SK-N-SH (cell line): ENCODE data around the gene TOX2. TPM values are rescaled to one million over a fixed set of nuclear protein-coding genes. Genes with fewer than 3 reads are reported as not detected.

Experiments
- CTCF ChIA-PET: fragments of 300-600, 350-600 bp; formaldehyde crosslinking; extraction: SDS; loops from one replicate; lab custom pipeline; 2021; lab: Yijun Ruan, JAX
- POLR2A ChIA-PET: fragments of 350-600 bp; sonication (Branson Sonifier 250); formaldehyde crosslinking; extraction: SDS; loops from one replicate; lab custom pipeline; 2020; ENCODE audit warnings: antibody characterized with exemption, inconsistent platforms; lab: Yijun Ruan, JAX
- DNase-seq: peaks from one replicate; pipeline ENCODE4 v3.0.0; 2012
- H2AFZ ChIP-seq: fragments of 200-600 bp; sonication (generic); 2 replicates; pipeline ENCODE4 v1.8.1; 2016; ENCODE audit warnings: antibody characterized with exemption, mild to moderate bottlenecking, low read depth
- H3F3A ChIP-seq: fragments of 200-600 bp; sonication (generic); replicated peaks from 2 replicates; pipeline ENCODE3; 2016; ENCODE audit warnings: antibody characterized with exemption, mild to moderate bottlenecking; ENCODE audit not compliant: insufficient read depth
- H3K27ac ChIP-seq, 2 experiments: fragments of 200-500 bp in 1 of 2; fragments of 200-600 bp in 1 of 2; sonication (Bioruptor generic) in 1 of 2; sonication (generic), shearing (Covaris generic) in 1 of 2; 2 replicates each; pipeline versions ENCODE4 v1.5.1 to v1.6.1; 2014 to 2016; ENCODE audit warnings: low read depth in 2 of 2, inconsistent platforms in 1 of 2, low read length in 1 of 2, mild to moderate bottlenecking in 1 of 2, mixed read lengths in 1 of 2
- H3K27me3 ChIP-seq: fragments of 200-600 bp; sonication (generic), shearing (Covaris generic); 2 replicates; pipeline ENCODE4 v1.6.1; 2016; ENCODE audit warnings: mixed run types; ENCODE audit not compliant: insufficient read depth
- H3K36me3 ChIP-seq, 2 experiments: fragments of 200-500 bp in 1 of 2; fragments of 200-600 bp in 1 of 2; sonication (Bioruptor generic) in 1 of 2; sonication (generic) in 1 of 2; replicated peaks in 1 of 2; 2 replicates each; pipeline versions ENCODE3 to v1.5.1; 2014 to 2016; ENCODE audit warnings: low read length in 1 of 2, mild to moderate bottlenecking in 1 of 2; ENCODE audit not compliant: insufficient read depth in 2 of 2, control insufficient read depth in 1 of 2
- H3K4me1 ChIP-seq, 2 experiments: fragments of 200-500 bp in 1 of 2; fragments of 200-600 bp in 1 of 2; sonication (Bioruptor generic) in 1 of 2; sonication (generic), shearing (Covaris generic) in 1 of 2; 2 replicates each; pipeline versions ENCODE4 v1.5.1 to v1.6.1; 2014 to 2016; ENCODE audit warnings: low read depth in 1 of 2, low read length in 1 of 2, mixed run types in 1 of 2; ENCODE audit not compliant: insufficient read depth in 2 of 2, control insufficient read depth in 1 of 2
- H3K4me2 ChIP-seq: fragments of 200-600 bp; sonication (generic), shearing (Covaris generic); 2 replicates; pipeline ENCODE4 v1.6.1; 2017; ENCODE audit warnings: mixed run types
- H3K4me3 ChIP-seq, 2 experiments: fragments of 200-500 bp in 1 of 2; fragments of 200-600 bp in 1 of 2; sonication (Bioruptor generic) in 1 of 2; sonication (generic), shearing (Covaris generic) in 1 of 2; 2 replicates each; pipeline versions ENCODE4 v1.5.1 to v1.8.1; 2014 to 2016; ENCODE audit warnings: low read depth in 2 of 2, inconsistent platforms in 1 of 2, low read length in 1 of 2, mild to moderate bottlenecking in 1 of 2, mixed read lengths in 1 of 2, moderate library complexity in 1 of 2
- H3K79me2 ChIP-seq: fragments of 200-600 bp; sonication (generic); 2 replicates; pipeline ENCODE4 v1.8.1; 2017; ENCODE audit warnings: mild to moderate bottlenecking; ENCODE audit not compliant: insufficient read depth
- H3K9ac ChIP-seq: fragments of 200-600 bp; sonication (generic); 2 replicates; pipeline ENCODE4 v1.6.1; 2017; ENCODE audit warnings: mixed run types
- H3K9me2 ChIP-seq: fragments of 200-600 bp; sonication (generic); 2 replicates; pipeline ENCODE4 v1.6.1; 2017; ENCODE audit warnings: mixed run types
- H3K9me3 ChIP-seq: fragments of 200-600 bp; sonication (generic); 2 replicates; pipeline ENCODE4 v1.6.1; 2017; ENCODE audit warnings: mixed run types, mild to moderate bottlenecking, moderate library complexity
- H4K20me1 ChIP-seq: fragments of 200-600 bp; sonication (generic); 2 replicates; pipeline ENCODE4 v1.6.1; 2017; ENCODE audit warnings: mild to moderate bottlenecking, mixed run types; ENCODE audit not compliant: insufficient read depth
- CHD2 ChIP-seq: fragments of 150-350 bp; IDR thresholded peaks from 2 replicates; pipeline ENCODE4 v1.6.1; 2018; ENCODE audit warnings: low read length; ENCODE audit not compliant: partially characterized antibody
- CTCF ChIP-seq: fragments of 200-600 bp; sonication (generic); IDR thresholded peaks from 2 replicates; pipeline ENCODE4 v1.6.1; 2017; ENCODE audit warnings: antibody characterized with exemption, mild to moderate bottlenecking, moderate library complexity
- ELF1 ChIP-seq: IDR thresholded peaks from 2 replicates; pipeline ENCODE4 v1.4.0; 2012
- EP300 ChIP-seq, 2 experiments: IDR thresholded peaks; 2 replicates each; pipeline versions ENCODE4 v1.4.0 to v1.6.1; 2012; ENCODE audit warnings: borderline replicate concordance in 1 of 2, low read depth in 1 of 2, low read length in 1 of 2
- EZH2phosphoT487 ChIP-seq: fragments of 200-600 bp; sonication (generic); IDR thresholded peaks from 2 replicates; pipeline ENCODE4 v1.6.1; 2017; ENCODE audit warnings: low read depth, mixed run types, mild to moderate bottlenecking, antibody characterized with exemption, moderate library complexity, borderline replicate concordance
- FOSL2 ChIP-seq: IDR thresholded peaks from 2 replicates; pipeline ENCODE4 v1.4.0; 2012; ENCODE audit warnings: low read depth, mild to moderate bottlenecking, moderate library complexity, borderline replicate concordance
- FOXM1 ChIP-seq: IDR thresholded peaks from 2 replicates; pipeline ENCODE4 v1.4.0; 2012; ENCODE audit warnings: low read depth, mild to moderate bottlenecking
- GATA2 ChIP-seq: sonication (generic); formaldehyde crosslinking; IDR thresholded peaks from 2 replicates; pipeline ENCODE4 v1.5.0; 2020; ENCODE audit warnings: mild to moderate bottlenecking, missing genetic modification reagents
- JUND ChIP-seq: IDR thresholded peaks from 2 replicates; pipeline ENCODE4 v1.4.0; 2012
- NRF1 ChIP-seq: IDR thresholded peaks from 2 replicates; pipeline ENCODE4 v1.6.1; 2012; ENCODE audit warnings: low read depth, mild to moderate bottlenecking, low read length
- POLR2AphosphoS5 ChIP-seq: IDR thresholded peaks from 2 replicates; pipeline ENCODE4 v1.6.1; 2012; ENCODE audit warnings: low read depth, low read length
- RAD21 ChIP-seq: IDR thresholded peaks from 2 replicates; pipeline ENCODE4 v1.6.1; 2012; ENCODE audit warnings: mild to moderate bottlenecking, low read length
- TCF12 ChIP-seq: IDR thresholded peaks from 2 replicates; pipeline ENCODE4 v1.4.0; 2012
- USF2 ChIP-seq: fragments of 150-350 bp; IDR thresholded peaks from 2 replicates; pipeline ENCODE4 v1.6.1; 2017; ENCODE audit warnings: antibody characterized with exemption, low read length, low read depth, borderline replicate concordance
- ZBTB33 ChIP-seq: IDR thresholded peaks from 2 replicates; pipeline ENCODE4 v1.4.0; 2012; ENCODE audit warnings: low read depth, borderline replicate concordance
- WGBS: methylation state at CpG from one replicate; pipeline ENCODE4 v1.1.6; 2017; ENCODE audit warnings: low lambda C conversion rate; 5-methylcytosine and 5-hydroxymethylcytosine counted together
- polyA plus RNA-seq, 3 experiments: library from polyadenylated mRNA; depleted of rRNA; stranded (reverse); fragments of >200 nt; gene quantifications; 2 replicates each; pipeline ENCODE4 v1.2.3, GENCODE V29; 2012

The TOX2 gene
- polyA plus RNA-seq, 1 of the 3 experiments (the other 2 are of a cell fraction): 15.4 TPM

- H3K4me3 ChIP-seq: no peak overlapping the region
- no peaks in the 10 kb centered on the region for H3K9me3 ChIP-seq
- no peak overlapping the region for H2AFZ ChIP-seq
- H3K36me3 ChIP-seq: no peaks in the 10 kb centered on the region
- H3K27me3 ChIP-seq: no peaks in the 10 kb centered on the region
- H3K4me1 ChIP-seq: peaks cover 6% of the 10 kb centered on the region in 2 experiments; a peak in 2 of 4 replicates
- CTCF ChIA-PET: interaction anchor here (0.6 to 2.2 kb wide), 9 partner anchors 11 to 1811 kb away, joined by 3 to 6 read pairs (median 4); no protein-coding TSS in a partner anchor
- H3K9ac ChIP-seq: no peak overlapping the region
- no peak overlapping the region for H3K27ac ChIP-seq
- no peaks in the 10 kb centered on the region for H4K20me1 ChIP-seq
- H3F3A ChIP-seq: no peaks in the 10 kb centered on the region
- no peaks in the 10 kb centered on the region for H3K79me2 ChIP-seq
- POLR2A ChIA-PET: no interaction called here
- DNase-seq: no peak
- TF ChIP-seq TCF12: no peak
- no peak for TF ChIP-seq CHD2
- no peak for TF ChIP-seq ZBTB33
- TF ChIP-seq POLR2AphosphoS5: no peak
- TF ChIP-seq RAD21: no peak
- no peak for TF ChIP-seq FOSL2
- WGBS: 93% methylated on average over 7 of the region's 7 CpGs
- H3K9me2 ChIP-seq: no peaks in the 10 kb centered on the region
- no peak overlapping the region for H3K4me2 ChIP-seq
Measured at GRCh38 chr20:43996240-43996930, 81.7 kb downstream of the TOX2 start.

GRCh38 chr20:43999848-44000247, 85.2 kb downstream of the TOX2 start:
- H3F3A ChIP-seq: no peaks in the 10 kb centered on the region
- POLR2A ChIA-PET: no interaction called here
- TF ChIP-seq CTCF (no peak), CHD2 (no peak), GATA2 (no peak), FOXM1 (no peak), RAD21 (no peak), EP300 (IDR thresholded peaks at IDR 0.05; ENCODE audit: borderline replicate concordance in 1 of 2, low read depth in 1 of 2, low read length in 1 of 2) (no peak), USF2 (no peak), NRF1 (no peak), EZH2phosphoT487 (no peak), JUND (no peak), ELF1 (no peak)

More at GRCh38 chr20:43999848-44000247, 85.2 kb downstream of the TOX2 start:
- no peaks in the 10 kb centered on the region for H3K79me2 ChIP-seq
- H3K9me2 ChIP-seq: no peaks in the 10 kb centered on the region
- H3K9me3 ChIP-seq: no peaks in the 10 kb centered on the region
- no peak overlapping the region for H3K4me2 ChIP-seq
- DNase-seq: no peak
- H3K4me3 ChIP-seq: no peak overlapping the region
- H3K4me1 ChIP-seq: peaks cover under 1 to 4% of the 10 kb centered on the region in 2 experiments; a peak in 1 of 4 replicates
- H3K27me3 ChIP-seq: no peaks in the 10 kb centered on the region
- CTCF ChIA-PET: interaction anchor here (0.8 to 1.4 kb wide), 2 partner anchors 16 to 40 kb away, joined by 3 to 5 read pairs; no protein-coding TSS in a partner anchor
- no peak overlapping the region for H3K9ac ChIP-seq
- H2AFZ ChIP-seq: no peak overlapping the region
- H3K36me3 ChIP-seq: no peaks in the 10 kb centered on the region
- WGBS: 80% methylated on average over 4 of the region's 4 CpGs
- H4K20me1 ChIP-seq: no peaks in the 10 kb centered on the region
- H3K27ac ChIP-seq: no peak overlapping the region
